GM20000 (cell line): ENCODE measurements around the gene CENPO.

ENCODE experiments used
- DNase-seq: peaks from one replicate; pipeline ENCODE4 v3.0.0; 2012; ENCODE audit warnings: low spot score
- CTCF ChIP-seq: IDR thresholded peaks from 2 replicates; pipeline ENCODE4 v1.5.1; 2012; ENCODE audit warnings: mild to moderate bottlenecking, control low read depth; ENCODE audit errors: extremely low read depth, missing control alignments

Gene CENPO

GRCh38 chr2:24850944-24851343, 57.7 kb downstream of the CENPO start:
- DNase-seq = no peak
- TF ChIP-seq CTCF = no peak

GRCh38 chr2:24852026-24852425, 58.8 kb downstream of the CENPO start:
- no peak for DNase-seq
- no peak for TF ChIP-seq CTCF

GRCh38 chr2:24852431-24853020, 59.3 kb downstream of the CENPO start:
- no peak for DNase-seq
- TF ChIP-seq CTCF = no peak

GRCh38 chr2:24853046-24853445, 59.8 kb downstream of the CENPO start:
- no peak for DNase-seq
- TF ChIP-seq CTCF = no peak

- no peak for DNase-seq
- no peak for TF ChIP-seq CTCF
Measured at GRCh38 chr2:24853996-24854395, 60.8 kb downstream of the CENPO start.

- TF ChIP-seq CTCF = no peak
- DNase-seq = no peak
Measured at GRCh38 chr2:24855022-24855622, 61.9 kb downstream of the CENPO start.

GRCh38 chr2:24855726-24856125, 62.5 kb downstream of the CENPO start:
- DNase-seq = no peak
- no peak for TF ChIP-seq CTCF
